Gastrocnemius medialis (tissue), 4 donors: ENCODE measurements around the gene CDH4. TPM values are rescaled to one million over a fixed set of nuclear protein-coding genes. Genes with fewer than 3 reads are reported as not detected.

Experiments used
- ATAC-seq, 2 donors: fragments of 150-250 bp; one replicate each; pipeline ENCODE4 v1.9.1; 2016
- DNase-seq, 2 donors: peaks; one replicate each; pipeline ENCODE4 v3.0.0-alpha.2; 2019
- H3K27ac ChIP-seq, 4 donors: fragments of 200-600 bp; sonication (generic); 1 replicate in 1 of 4; 2 replicates in 3 of 4; pipeline ENCODE4 v1.5.1; 2016 to 2018; ENCODE audit warnings: mild to moderate bottlenecking in 2 of 4, moderate library complexity in 1 of 4
- H3K27me3 ChIP-seq, 3 donors: fragments of 200-600 bp; sonication (generic) in 2 of 3; 1 replicate in 1 of 3; 2 replicates in 2 of 3; pipeline versions ENCODE4 v1.5.1 to v1.6.0; 2016 to 2019; ENCODE audit warnings: mild to moderate bottlenecking in 1 of 3, moderate library complexity in 1 of 3
- H3K36me3 ChIP-seq, 2 donors: fragments of 200-600 bp; sonication (generic) in 1 of 2; one replicate each; pipeline ENCODE4 v1.5.1; 2017 to 2018
- H3K4me1 ChIP-seq, 2 donors: fragments of 200-600 bp; sonication (generic) in 1 of 2; one replicate each; pipeline ENCODE4 v1.5.1; 2016 to 2017; ENCODE audit warnings: mild to moderate bottlenecking in 2 of 2
- H3K4me3 ChIP-seq, 4 donors: fragments of 200-600 bp; sonication (generic) in 3 of 4; 1 replicate in 1 of 4; 2 replicates in 3 of 4; pipeline ENCODE4 v1.5.1; 2016 to 2019; ENCODE audit warnings: mild to moderate bottlenecking in 2 of 4
- H3K9me3 ChIP-seq, 3 donors: fragments of 200-600 bp; sonication (generic) in 2 of 3; 1 replicate in 1 of 3; 2 replicates in 2 of 3; pipeline ENCODE4 v1.5.1; 2016 to 2019
- POLR2A ChIP-seq, 2 donors: fragments of 450-650 bp; IDR thresholded peaks; one replicate each; pipeline ENCODE4 v1.6.1; 2017; ENCODE audit warnings: antibody characterized with exemption in 2 of 2, mild to moderate bottlenecking in 2 of 2, moderate library complexity in 2 of 2
- in situ Hi-C, 4 donors: fragments of 200-750 bp; cut with MboI; loops; one replicate each; pipeline versions ENCODE4 v1.15.0 to v1.8.0; 2017; ENCODE audit warnings: low sequenced_read_pairs in 4 of 4
- intact Hi-C: fragments of 100-400 bp; cut with DNase I; formaldehyde crosslinking; loops from one replicate; pipeline ENCODE4 v1.15.1; 2023; ENCODE audit warnings: low total_unique reads
- total RNA-seq, 4 donors: library from RNA; depleted of rRNA; stranded (reverse); fragments of >200 nt; gene quantifications; one replicate each; pipeline versions ENCODE4 v1.1.0 to v1.2.3, GENCODE V29; 2016
- TF ChIP-seq, protein P1 (sequence below), 5 experiments: fragments of 450-650 bp in 3 of 5; fragments of 200-600 bp in 2 of 5; sonication (generic) in 2 of 5; IDR thresholded peaks in 4 of 5; conservative IDR thresholded peaks in 1 of 5; 1 replicate in 4 of 5; 2 replicates in 1 of 5; pipeline ENCODE4 v1.5.1; 2016 to 2019; ENCODE audit warnings: antibody characterized with exemption in 5 of 5, mild to moderate bottlenecking in 3 of 5, moderate library complexity in 3 of 5

The CDH4 gene
- total RNA-seq, 4 donors from 2014 or later, result 0.38 to 1.2 (median 0.86) TPM

- TF ChIP-seq POLR2A (IDR thresholded peaks at IDR 0.05), result no peak
- TF ChIP-seq, protein P1, sequence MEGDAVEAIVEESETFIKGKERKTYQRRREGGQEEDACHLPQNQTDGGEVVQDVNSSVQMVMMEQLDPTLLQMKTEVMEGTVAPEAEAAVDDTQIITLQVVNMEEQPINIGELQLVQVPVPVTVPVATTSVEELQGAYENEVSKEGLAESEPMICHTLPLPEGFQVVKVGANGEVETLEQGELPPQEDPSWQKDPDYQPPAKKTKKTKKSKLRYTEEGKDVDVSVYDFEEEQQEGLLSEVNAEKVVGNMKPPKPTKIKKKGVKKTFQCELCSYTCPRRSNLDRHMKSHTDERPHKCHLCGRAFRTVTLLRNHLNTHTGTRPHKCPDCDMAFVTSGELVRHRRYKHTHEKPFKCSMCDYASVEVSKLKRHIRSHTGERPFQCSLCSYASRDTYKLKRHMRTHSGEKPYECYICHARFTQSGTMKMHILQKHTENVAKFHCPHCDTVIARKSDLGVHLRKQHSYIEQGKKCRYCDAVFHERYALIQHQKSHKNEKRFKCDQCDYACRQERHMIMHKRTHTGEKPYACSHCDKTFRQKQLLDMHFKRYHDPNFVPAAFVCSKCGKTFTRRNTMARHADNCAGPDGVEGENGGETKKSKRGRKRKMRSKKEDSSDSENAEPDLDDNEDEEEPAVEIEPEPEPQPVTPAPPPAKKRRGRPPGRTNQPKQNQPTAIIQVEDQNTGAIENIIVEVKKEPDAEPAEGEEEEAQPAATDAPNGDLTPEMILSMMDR (IDR thresholded peaks at IDR 0.05 in 4 of 5, conservative IDR thresholded peaks at IDR 0.05 in 1 of 5), result no peak
- H3K4me1 ChIP-seq, result no peaks in the 10 kb centered on the region
- intact Hi-C loops, result no loop called here
- H3K27ac ChIP-seq, result no peak overlapping the region
- no peak overlapping the region for H3K4me3 ChIP-seq
- no peak for ATAC-seq
- no peaks in the 10 kb centered on the region for H3K36me3 ChIP-seq
- DNase-seq, result no peak
- in situ Hi-C loops, result no loop called here
- H3K9me3 ChIP-seq, result no peaks in the 10 kb centered on the region
- no peaks in the 10 kb centered on the region for H3K27me3 ChIP-seq
Measured at GRCh38 chr20:61416546-61416945, 164.5 kb downstream of the CDH4 start.

GRCh38 chr20:61417221-61417941 is 165.3 kb downstream of the CDH4 start:
- TF ChIP-seq, protein P1 (IDR thresholded peaks at IDR 0.05 in 4 of 5, conservative IDR thresholded peaks at IDR 0.05 in 1 of 5), result no peak
- TF ChIP-seq POLR2A (IDR thresholded peaks at IDR 0.05), result no peak
- no peak overlapping the region for H3K27ac ChIP-seq
- H3K9me3 ChIP-seq, result no peaks in the 10 kb centered on the region
- intact Hi-C loops (no loop called here), in situ Hi-C loops (no loop called here)
- no peaks in the 10 kb centered on the region for H3K27me3 ChIP-seq
- ATAC-seq (no peak), DNase-seq (no peak)
- no peaks in the 10 kb centered on the region for H3K36me3 ChIP-seq
- no peaks in the 10 kb centered on the region for H3K4me1 ChIP-seq
- H3K4me3 ChIP-seq, result no peak overlapping the region

GRCh38 chr20:61419010-61419409 is 166.9 kb downstream of the CDH4 start:
- no peak for ATAC-seq
- Histone ChIP-seq H3K36me3 (no peaks in the 10 kb centered on the region), H3K9me3 (no peaks in the 10 kb centered on the region), H3K27me3 (no peaks in the 10 kb centered on the region), H3K27ac (no peak overlapping the region), H3K4me3 (no peak overlapping the region), H3K4me1 (no peaks in the 10 kb centered on the region)
- in situ Hi-C loops (no loop called here), intact Hi-C loops (no loop called here)
- DNase-seq, result no peak
- TF ChIP-seq POLR2A (IDR thresholded peaks at IDR 0.05), result no peak
- TF ChIP-seq, protein P1 (IDR thresholded peaks at IDR 0.05 in 4 of 5, conservative IDR thresholded peaks at IDR 0.05 in 1 of 5), result no peak

- Histone ChIP-seq H3K36me3 (no peaks in the 10 kb centered on the region), H3K4me3 (no peak overlapping the region), H3K27ac (no peak overlapping the region), H3K4me1 (no peaks in the 10 kb centered on the region), H3K27me3 (no peaks in the 10 kb centered on the region), H3K9me3 (no peaks in the 10 kb centered on the region)
- in situ Hi-C loops (no loop called here), intact Hi-C loops (no loop called here)
- TF ChIP-seq POLR2A (IDR thresholded peaks at IDR 0.05), result no peak
- TF ChIP-seq, protein P1 (IDR thresholded peaks at IDR 0.05 in 4 of 5, conservative IDR thresholded peaks at IDR 0.05 in 1 of 5), result no peak
- DNase-seq (no peak), ATAC-seq (no peak)
Measured at GRCh38 chr20:61419501-61419900, 167.4 kb downstream of the CDH4 start.

GRCh38 chr20:61420056-61420455 is 168.0 kb downstream of the CDH4 start:
- in situ Hi-C loops, result no loop called here
- H3K36me3 ChIP-seq, result no peaks in the 10 kb centered on the region
- no peak for DNase-seq
- TF ChIP-seq, protein P1 (IDR thresholded peaks at IDR 0.05 in 4 of 5, conservative IDR thresholded peaks at IDR 0.05 in 1 of 5), result no peak
- no peak for TF ChIP-seq POLR2A (IDR thresholded peaks at IDR 0.05)
- no peaks in the 10 kb centered on the region for H3K9me3 ChIP-seq
- intact Hi-C loops, result no loop called here
- H3K27ac ChIP-seq, result no peak overlapping the region
- no peaks in the 10 kb centered on the region for H3K27me3 ChIP-seq
- H3K4me3 ChIP-seq, result no peak overlapping the region
- H3K4me1 ChIP-seq, result no peaks in the 10 kb centered on the region
- ATAC-seq, result no peak
